ENCODE results near the gene SCGB1C2. TPM values are rescaled to one million over a fixed set of nuclear protein-coding genes. Genes with fewer than 3 reads are reported as not detected.
"Not testable (repeated sequence)": the region's sequence is repeated elsewhere in the genome, so short reads cannot be mapped to it uniquely, and the experiment has no call there.

The SCGB1C2 gene
- total RNA-seq = not detected

DNA sequence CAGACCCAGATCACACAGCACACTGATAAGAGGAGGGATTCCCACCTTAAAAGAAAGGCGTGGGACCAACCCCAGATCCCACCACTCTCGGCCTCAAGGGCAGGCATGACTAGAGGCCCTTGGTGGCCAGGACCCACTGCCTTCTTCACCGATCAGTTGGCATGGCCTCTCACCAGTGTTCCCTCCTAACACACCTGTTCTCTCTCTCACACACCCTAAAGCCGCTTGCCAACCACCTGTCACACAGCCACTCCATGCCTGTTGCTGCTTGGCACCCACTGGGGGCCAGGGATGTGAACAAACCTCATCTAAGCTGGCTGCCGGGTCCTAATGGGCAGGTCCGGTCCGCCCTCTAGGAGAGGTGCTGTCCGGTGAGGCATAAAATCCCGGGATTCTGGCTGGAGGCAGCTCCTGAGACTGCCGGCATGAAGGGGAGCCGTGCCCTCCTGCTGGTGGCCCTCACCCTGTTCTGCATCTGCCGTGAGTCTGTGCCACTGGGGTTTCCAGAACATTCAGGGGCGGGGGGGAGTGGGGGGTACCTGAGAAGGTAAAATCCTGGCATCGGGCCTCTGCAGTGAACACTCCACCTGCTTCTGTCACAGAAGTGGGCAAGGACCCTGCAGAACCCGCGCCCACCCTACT lies at the start of gene SCGB1C2:
Gene SCGB1C2 (plus strand): TSS at position 404 of the 642 bp plus-strand sequence. CDS start 22 bp downstream, at position 426.
- H3K4me1 Mint-ChIP-seq; H3K27me3 Mint-ChIP-seq; DNase-seq; H3K36me3 Mint-ChIP-seq; ATAC-seq (ENCODE audit: low read depth); H3K9me3 Mint-ChIP-seq; H3K27ac Mint-ChIP-seq; H3K4me3 Mint-ChIP-seq; POLR2A ChIA-PET: not testable (repeated sequence)

DNA sequence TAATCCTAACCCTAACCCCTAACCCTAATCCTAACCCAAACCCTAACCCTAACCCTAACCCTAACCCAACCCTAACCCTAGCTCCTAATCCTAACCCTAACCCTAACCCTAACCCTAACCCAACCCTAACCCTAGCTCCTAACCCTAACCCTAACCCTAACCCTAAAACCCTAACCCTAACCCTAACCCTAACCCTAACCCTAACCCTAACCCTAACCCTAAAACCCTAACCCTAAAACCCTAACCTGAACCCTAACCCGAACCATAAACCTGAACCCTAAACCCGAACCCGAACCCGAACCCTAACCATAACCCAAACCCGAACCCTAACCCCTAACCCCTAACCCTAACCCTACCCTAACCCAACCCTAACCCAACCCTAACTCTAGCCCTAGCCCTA lies 24.3 kb upstream of the SCGB1C2 start:
- POLR2A ChIA-PET, H3K36me3 Mint-ChIP-seq: not testable (repeated sequence)

DNA sequence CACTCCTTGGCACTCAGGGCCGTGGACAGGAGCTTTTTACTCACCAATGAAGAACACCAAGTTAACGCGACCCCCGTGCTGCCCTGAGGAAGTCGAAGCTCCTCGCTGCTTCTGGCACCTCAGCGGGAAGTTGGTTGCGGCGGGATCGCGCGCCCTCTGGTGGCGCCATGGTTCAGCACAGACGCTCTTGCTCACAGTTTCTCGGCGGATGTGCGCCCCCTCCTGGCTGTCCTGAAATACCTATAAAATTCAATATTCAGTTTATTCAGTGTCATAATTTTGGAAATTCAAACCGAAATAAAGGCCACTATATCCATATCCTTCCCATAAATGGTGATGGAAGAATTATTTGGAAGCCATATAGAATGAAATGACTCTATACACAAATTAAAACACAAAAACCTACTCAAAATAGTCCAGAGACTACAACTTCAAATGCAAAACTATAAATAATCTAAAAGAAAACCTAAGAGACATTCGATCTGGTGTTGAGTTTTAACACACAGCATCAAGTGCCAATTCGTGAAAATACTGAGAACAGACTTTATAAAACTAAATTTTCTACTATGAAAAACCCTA lies 18.9 kb upstream of the SCGB1C2 start:
- H3K4me1 Mint-ChIP-seq; H3K27ac Mint-ChIP-seq; H3K36me3 Mint-ChIP-seq; H3K27me3 Mint-ChIP-seq; H3K9me3 Mint-ChIP-seq; ATAC-seq (ENCODE audit: low read depth); POLR2A ChIA-PET; DNase-seq; H3K4me3 Mint-ChIP-seq: not testable (repeated sequence)

More for the DNA sequence above, 24.3 kb upstream of the SCGB1C2 start:
- not testable (repeated sequence) for H3K27ac Mint-ChIP-seq; DNase-seq; H3K27me3 Mint-ChIP-seq; ATAC-seq (ENCODE audit: low read depth); H3K4me3 Mint-ChIP-seq; H3K9me3 Mint-ChIP-seq; H3K4me1 Mint-ChIP-seq

DNA sequence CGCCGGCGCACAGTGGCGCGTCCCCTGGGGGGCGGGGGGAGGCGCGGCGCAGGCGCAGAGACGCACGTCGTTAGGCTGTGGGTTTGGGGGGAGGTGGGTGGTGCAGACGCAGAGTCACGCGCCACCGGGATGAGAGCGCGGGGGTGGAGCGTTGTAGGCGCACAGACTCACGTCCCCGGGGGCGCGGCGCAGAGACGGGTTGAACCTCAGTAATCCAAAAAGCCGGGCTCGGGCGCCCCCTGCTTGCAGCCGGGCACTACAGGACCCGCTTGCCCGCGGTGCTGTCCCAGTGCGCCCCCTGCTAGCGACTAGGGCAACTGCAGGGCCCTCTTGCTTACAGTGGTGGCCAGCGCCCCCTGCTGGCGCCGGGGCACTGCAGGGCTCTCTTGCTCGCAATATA lies 3.4 kb upstream of the SCGB1C2 start:
- DNase-seq; H3K9me3 Mint-ChIP-seq; H3K27ac Mint-ChIP-seq; H3K36me3 Mint-ChIP-seq; H3K4me3 Mint-ChIP-seq; H3K4me1 Mint-ChIP-seq; ATAC-seq (ENCODE audit: low read depth); POLR2A ChIA-PET; H3K27me3 Mint-ChIP-seq: not testable (repeated sequence)

DNA sequence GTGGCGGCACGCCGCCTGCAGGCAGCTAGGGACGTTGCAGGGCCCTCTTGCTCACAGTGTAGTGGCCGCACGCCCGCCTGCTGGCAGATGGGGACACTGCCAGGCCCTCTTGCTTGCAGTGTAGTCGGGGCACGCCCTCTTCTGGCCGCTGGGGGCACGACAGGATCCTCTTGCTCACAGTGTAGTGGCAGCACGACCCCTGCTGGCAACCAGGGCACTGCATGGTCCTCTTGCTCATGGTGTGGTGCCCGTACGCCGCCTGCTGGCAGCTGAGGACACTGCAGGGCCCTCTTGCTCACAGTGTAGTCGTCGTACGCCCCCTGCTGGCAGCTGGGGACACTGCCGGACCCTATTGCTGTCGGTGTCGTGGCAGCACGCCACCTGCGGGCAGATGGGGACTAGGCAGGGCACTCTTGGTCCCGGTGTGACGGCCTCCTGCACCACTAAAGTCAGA lies 3.0 kb upstream of the SCGB1C2 start:
- H3K36me3 Mint-ChIP-seq = not testable (repeated sequence)

DNA sequence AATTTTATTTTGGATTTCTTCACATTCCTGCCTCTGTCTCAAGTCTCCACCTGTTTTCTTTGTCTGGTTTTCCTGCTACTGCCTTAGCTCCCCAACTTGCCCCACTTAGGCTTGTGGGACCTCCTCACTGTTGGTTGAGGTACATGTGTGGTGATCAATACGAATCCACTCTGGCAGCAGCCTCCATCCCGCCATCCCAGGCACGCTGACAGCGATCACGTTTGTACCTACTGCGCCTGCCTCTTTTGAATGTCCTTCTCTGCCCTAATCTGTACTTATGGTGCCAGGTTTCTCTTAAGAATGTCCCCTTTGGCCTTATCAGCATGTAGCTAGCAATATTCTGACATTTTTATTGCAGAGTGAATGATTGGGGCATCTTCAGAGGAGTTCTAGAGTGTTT lies 2.3 kb upstream of the SCGB1C2 start:
- H3K9me3 Mint-ChIP-seq; H3K4me3 Mint-ChIP-seq; POLR2A ChIA-PET; H3K4me1 Mint-ChIP-seq; H3K27me3 Mint-ChIP-seq; ATAC-seq (ENCODE audit: low read depth); H3K27ac Mint-ChIP-seq; DNase-seq; H3K36me3 Mint-ChIP-seq: not testable (repeated sequence)

More for the DNA sequence above, 3.0 kb upstream of the SCGB1C2 start:
- POLR2A ChIA-PET, H3K27ac Mint-ChIP-seq, H3K9me3 Mint-ChIP-seq, H3K4me1 Mint-ChIP-seq, H3K4me3 Mint-ChIP-seq, H3K27me3 Mint-ChIP-seq: not testable (repeated sequence)
- DNase-seq = peak; percentile 48
- peak; percentile 61 for ATAC-seq (ENCODE audit: low read depth)

DNA sequence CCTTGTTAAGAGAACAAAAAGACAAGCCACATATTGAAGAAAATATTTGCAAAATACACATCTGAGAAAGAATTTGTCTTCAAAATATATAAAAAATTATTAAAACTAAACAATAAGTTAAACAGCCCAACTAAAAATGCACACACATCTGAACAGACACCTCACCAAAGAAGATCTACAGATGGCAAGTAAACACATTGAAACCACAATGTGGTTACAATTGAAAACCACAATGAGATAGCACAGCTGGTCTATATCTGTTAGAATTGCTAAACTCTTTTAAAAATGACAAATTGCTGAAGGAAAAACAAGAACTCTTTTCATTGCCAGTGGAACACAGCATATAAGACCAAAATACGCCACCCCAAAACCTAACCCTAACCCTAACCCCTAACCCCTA lies 1.5 kb upstream of the SCGB1C2 start:
- H3K4me3 Mint-ChIP-seq; H3K36me3 Mint-ChIP-seq; POLR2A ChIA-PET; H3K4me1 Mint-ChIP-seq; DNase-seq; H3K27ac Mint-ChIP-seq; ATAC-seq (ENCODE audit: low read depth); H3K27me3 Mint-ChIP-seq; H3K9me3 Mint-ChIP-seq: not testable (repeated sequence)

DNA sequence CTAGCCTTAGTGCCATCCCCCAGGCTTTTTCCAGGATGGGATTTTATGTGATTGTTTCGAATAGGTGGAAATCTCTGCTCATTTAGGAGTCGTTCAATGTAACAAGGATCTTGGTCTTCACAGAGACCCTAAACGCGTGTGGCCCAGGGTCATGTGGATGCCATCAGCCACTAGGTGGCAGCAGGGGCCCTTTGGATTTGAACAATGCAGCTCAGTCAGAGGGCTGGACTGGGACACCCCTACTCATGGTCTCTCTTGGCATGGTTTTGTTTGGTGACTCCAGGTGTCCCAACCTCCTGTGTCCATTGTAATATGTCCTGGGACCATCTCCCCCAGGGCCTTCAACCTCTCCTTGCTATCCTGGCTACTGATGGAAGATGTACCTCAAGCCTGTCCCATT lies 838 bp upstream of the SCGB1C2 start:
- H3K4me1 Mint-ChIP-seq, H3K4me3 Mint-ChIP-seq, H3K36me3 Mint-ChIP-seq, H3K9me3 Mint-ChIP-seq, POLR2A ChIA-PET, H3K27me3 Mint-ChIP-seq, H3K27ac Mint-ChIP-seq: not testable (repeated sequence)
- DNase-seq (peak; percentile 73), ATAC-seq (ENCODE audit: low read depth) (peak; percentile 86)

DNA sequence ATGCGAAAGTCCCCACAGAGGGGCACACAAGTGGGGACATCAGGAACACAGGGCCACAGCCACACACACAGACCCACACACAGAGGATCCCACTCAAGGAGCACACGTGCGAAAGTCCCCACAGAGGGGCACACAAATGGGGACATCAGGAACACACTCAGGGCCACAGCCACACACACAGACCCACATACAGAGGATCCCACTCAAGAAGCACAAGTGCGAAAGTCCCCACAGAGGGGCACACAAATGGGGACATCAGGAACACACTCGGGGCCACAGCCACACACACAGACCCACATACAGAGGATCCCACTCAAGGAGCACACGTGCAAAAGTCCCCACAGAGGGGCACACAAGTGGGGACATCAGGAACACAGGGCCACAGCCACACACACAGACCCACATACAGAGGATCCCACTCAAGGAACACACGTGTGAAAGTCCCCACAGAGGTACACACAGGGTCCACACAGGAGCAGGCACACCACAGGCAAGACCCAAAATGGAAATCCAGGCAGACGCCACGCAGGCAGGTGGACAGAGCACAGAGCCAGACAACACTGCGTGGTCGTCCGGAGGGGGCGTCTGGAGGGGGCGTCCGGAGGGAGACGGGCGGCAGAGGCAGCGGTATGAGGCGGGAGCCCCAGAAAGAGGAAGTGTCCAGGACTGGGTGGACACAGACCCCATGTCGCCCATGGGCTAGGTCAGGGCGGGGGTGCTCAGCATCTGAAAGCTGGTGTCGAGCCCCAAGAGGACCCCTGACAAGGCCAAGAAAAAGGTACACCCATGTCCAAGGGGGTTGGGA lies 2.2 kb downstream of the SCGB1C2 start:
- H3K4me3 Mint-ChIP-seq; H3K27me3 Mint-ChIP-seq; POLR2A ChIA-PET; ATAC-seq (ENCODE audit: low read depth); H3K4me1 Mint-ChIP-seq; H3K9me3 Mint-ChIP-seq; H3K27ac Mint-ChIP-seq; H3K36me3 Mint-ChIP-seq: not testable (repeated sequence)
- peak; percentile 24 for DNase-seq

DNA sequence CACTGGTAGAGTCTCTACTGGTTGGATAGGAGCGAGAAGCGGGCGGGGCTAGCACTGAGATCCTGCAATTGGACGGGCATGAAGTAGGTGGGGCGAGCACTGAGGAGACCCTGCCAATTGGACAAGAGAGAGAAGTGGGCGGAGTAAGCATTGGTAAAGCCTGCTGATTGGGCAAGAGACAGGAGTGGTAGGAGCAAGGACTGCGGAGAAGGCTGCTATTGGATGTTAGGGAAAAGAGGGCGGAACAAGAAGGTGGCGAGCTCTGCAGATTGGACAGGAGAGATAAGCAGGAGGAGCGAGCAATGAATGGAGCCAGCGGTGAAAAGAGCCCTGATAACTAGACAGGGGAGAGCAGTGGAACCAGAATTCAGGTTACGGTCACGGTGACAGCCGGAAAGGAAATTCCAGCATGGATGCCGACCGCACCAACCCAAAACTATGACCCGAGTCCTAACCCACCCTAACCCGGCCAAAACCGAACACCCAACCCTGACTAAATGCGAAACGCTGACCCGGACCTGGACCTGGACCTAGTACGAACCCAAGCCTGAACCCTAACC lies 4.8 kb downstream of the SCGB1C2 start:
- Mint-ChIP-seq H3K9me3 (no peaks in the 10 kb centered on the region), H3K4me3 (no peak overlapping the region), H3K4me1 (peaks cover 2% of the 10 kb centered on the region), H3K27me3 (no peaks in the 10 kb centered on the region), H3K27ac (no peak overlapping the region), H3K36me3 (no peaks in the 10 kb centered on the region)
- POLR2A ChIA-PET = no interaction called here
- DNase-seq (peak; percentile 27), ATAC-seq (ENCODE audit: low read depth) (no peak)

DNA sequence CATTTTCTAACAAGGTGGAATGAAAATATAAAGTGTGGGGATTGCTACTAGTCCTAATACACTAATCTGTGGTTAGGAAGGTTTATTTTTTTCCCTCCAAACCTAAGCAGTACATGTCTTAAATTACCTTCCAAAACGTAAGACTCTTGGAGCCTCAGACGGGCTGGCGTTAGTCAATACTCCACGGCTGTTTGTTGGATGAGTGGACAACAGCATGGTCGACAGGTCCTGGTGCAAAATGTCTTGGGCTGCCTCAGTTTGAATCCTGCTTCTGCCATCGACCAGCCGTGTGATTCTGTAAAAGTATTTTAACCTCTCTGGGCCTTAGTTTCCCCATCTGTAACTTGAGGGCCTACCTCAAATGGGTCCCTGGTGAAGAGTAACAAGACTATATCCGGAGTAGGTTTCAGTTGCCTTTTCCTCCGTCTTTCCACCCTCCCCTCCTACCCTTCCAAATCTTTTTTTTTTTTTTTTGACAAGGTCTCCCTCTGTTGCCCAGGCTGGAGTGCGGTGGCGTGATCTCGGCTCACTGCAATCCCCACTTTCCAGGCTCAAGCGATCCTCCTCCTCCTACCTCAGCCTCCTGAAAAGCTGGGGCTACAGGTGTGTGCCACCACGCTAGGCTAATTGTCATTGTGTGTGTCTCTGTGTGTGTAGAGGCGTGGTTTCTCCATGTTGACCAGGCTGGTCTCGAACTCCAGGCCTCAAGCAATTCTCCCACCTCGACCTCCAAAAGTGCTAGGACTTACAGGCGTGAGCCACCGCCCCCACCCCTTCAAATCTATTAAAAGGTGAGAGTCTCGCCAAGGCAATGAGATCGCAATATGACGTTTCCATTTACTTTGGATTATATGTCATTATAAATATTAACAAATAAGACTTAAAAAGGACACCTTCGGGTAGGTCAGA lies 5.8 kb downstream of the SCGB1C2 start:
- no peak overlapping the region for H3K27ac Mint-ChIP-seq
- no peaks in the 10 kb centered on the region for H3K27me3 Mint-ChIP-seq
- ATAC-seq (ENCODE audit: low read depth) = no peak
- POLR2A ChIA-PET = no interaction called here
- no peaks in the 10 kb centered on the region for H3K9me3 Mint-ChIP-seq
- H3K4me1 Mint-ChIP-seq = peaks cover 2% of the 10 kb centered on the region
- no peaks in the 10 kb centered on the region for H3K36me3 Mint-ChIP-seq
- peak; percentile 26 for DNase-seq
- H3K4me3 Mint-ChIP-seq = no peak overlapping the region

DNA sequence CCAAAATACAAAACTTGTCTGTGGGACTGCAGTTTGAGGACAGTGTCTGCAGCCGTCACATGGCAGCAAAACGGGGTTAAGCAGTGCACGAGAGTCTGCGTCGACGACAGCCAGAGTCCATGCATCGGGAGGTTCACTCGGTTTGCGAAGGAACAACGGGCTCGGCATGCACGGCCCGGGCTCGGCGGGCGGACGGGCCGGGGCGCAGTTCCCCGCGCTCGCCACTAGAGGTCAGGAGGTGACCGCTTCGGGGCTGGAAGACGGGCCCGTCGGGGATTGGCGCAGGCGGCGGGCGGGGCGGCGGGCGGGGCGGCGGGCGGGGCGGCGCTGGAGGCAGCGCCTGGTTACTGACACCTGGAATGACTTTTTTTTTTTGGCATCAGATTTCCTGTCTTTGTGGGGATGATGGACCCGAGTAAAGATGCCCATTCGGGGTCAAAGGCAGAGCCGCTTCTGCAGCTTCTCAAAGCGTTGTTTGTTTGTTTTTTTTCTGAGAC lies 6.5 kb downstream of the SCGB1C2 start:
- peaks cover 2% of the 10 kb centered on the region for H3K4me1 Mint-ChIP-seq
- peak; percentile 93 for DNase-seq
- H3K4me3 Mint-ChIP-seq = no peak overlapping the region
- no peak overlapping the region for H3K27ac Mint-ChIP-seq
- peak; percentile 84 for ATAC-seq (ENCODE audit: low read depth)
- POLR2A ChIA-PET = no interaction called here
- no peaks in the 10 kb centered on the region for H3K36me3 Mint-ChIP-seq
- no peaks in the 10 kb centered on the region for H3K9me3 Mint-ChIP-seq
- H3K27me3 Mint-ChIP-seq = no peaks in the 10 kb centered on the region

Data from activated naive CD8-positive, alpha-beta T cell treated with anti-CD3 and anti-CD28 coated beads, Interleukin-2, amount 10 ng/mL, durations not matched to agents 7 days and 5 days (primary cell).